HG03575 (cell line): Measurements from ENCODE around the gene C2CD4D.
"Not testable (repeated sequence)": the region's sequence is repeated elsewhere in the genome, so short reads cannot be mapped to it uniquely, and the experiment has no call there.

Source experiments
- ATAC-seq: cut with Tn5 transposase; IDR thresholded peaks from one replicate; pipeline ENCODE4 v1.9.1; 2021; ENCODE audit not compliant: unreplicated experiment, insufficient number of reproducible peaks, low FRiP score; ENCODE audit errors: extremely low read depth

C2CD4D gene

GRCh38 chr1:151839457-151840403 is at the start of gene C2CD4D:
C2CD4D (minus strand) TSS chr1:151839820; CDS start chr1:151838989, 831 bp downstream.
- no peak for ATAC-seq

DNA sequence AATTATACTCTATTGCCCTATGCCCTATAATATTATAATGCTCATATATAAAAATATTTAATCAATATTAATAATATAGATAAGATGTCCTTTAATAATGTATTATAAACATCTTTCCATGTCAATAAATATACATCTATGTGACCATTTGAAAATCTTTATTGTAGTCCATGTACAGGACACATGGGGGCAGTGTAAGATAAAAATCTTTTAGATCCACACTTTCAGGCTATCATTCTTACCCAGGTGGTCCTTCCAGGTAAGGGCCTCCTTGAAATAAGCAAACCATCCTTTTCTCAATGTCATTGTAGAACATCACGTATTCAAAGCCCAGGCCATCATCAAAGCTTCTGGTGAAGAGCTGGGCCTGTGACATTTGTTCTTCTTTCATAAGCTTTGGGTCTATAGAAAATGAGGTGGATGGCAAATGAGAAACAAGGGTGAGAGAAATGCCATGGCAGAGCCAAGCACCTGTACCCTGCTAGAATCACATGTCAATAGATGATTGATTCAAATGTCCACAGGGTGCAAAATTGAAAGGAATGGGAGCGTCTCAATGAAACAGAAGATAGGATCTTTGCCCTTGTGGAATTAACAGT is 49.5 kb upstream of the C2CD4D start:
- ATAC-seq, result no peak

- no peak for ATAC-seq
Observed at GRCh38 chr1:151887028-151887427, 47.4 kb upstream of the C2CD4D start.

- ATAC-seq, result no peak
Observed at GRCh38 chr1:151885479-151885878, 45.9 kb upstream of the C2CD4D start.

DNA sequence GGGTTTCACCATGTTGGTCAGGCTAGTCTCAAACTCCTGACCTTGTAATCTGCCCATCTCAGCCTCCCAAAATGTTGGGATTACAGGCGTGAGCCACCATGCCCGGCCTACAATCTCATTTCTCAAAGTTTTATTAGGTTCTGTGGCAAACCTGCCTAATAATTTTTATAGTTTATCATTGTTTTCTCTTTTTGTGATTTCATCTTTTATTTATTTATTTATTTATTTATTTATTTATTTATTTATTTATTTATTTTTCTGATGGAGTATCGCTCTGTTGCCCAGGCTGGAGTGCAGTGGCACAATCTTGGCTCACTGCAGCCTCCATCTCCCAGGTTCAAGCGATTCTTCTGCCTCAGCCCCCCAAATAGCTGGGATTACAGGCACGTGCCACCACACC is 45.3 kb upstream of the C2CD4D start:
- not testable (repeated sequence) for ATAC-seq

DNA sequence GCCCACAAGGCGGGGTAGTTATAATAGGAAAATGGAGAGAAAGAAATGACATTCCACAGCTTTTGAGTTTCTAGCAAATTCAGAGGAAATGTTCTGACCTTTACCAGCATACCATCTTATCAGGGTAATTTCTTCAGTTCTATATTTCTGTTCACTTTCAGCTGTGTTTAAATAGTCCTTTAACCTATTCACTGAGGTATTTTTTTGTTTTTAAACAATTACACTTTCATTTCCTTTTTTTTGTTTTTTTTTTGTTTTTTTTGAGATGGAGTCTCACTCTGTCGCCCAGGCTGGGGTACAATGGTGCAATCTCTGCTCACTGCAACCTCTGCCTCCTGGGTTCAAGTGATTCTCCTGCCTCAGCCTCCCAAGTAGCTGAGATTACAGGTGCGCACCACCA is 44.8 kb upstream of the C2CD4D start:
- ATAC-seq, result not testable (repeated sequence)

DNA sequence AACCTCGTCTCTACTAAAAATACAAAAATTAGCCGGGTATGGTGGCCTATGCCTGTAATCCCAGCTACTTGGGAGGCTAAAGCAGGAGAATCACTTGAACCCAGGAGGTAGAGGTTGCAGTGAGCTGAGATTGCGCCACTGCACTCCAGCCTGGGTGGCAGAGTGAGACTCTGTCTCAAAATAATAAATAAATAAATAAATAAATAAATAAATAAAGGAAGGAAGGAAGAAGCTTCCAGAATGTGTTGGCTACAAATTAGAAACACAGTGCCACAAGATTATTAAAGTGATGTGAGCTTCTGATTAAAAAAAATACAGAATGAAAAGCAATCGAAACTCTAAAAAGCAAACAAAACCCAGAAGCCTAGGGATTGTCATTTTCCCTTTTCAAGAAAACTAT is 44.3 kb upstream of the C2CD4D start:
- ATAC-seq, result not testable (repeated sequence)

DNA sequence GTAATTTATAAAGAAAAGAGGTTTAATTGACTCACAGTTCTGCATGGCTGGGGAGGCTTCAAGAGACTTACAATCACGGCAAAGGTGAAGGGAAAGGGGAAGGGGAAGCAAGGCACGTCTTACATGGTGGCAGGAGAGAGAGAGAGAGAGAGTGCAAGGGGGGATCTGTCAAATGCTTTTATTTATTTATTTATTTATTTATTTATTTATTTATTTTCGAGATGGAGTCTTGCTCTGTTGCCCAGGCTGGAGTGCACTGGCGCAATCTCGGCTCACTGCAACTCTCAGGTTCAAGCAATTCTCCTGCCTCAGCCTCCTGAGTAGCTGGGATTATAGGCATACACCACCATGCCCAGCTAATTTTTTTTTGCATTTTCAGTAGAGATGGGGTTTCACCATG is 43.3 kb upstream of the C2CD4D start:
- not testable (repeated sequence) for ATAC-seq

- no peak for ATAC-seq
Observed at GRCh38 chr1:151882466-151882865, 42.8 kb upstream of the C2CD4D start.

DNA sequence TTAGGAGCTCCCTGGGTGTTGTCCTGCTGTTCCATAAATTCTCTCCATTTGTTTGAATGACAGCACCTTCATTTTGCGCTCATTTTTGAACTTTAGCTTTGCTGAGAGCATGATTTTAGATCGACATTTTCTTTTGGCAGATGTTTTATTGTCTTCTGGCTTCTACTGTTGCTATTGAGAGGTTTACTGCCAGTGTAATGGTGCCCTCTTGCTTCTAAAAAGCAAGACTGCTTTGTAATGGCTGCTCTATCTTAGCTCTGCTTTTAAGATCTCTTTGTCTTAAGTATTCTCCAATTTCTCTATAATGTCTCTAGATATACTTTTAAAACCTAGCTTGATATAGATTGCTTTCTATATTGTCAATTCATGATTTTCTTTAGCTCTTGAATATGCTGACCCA is 41.9 kb upstream of the C2CD4D start:
- ATAC-seq, result no peak

- ATAC-seq, result no peak
Observed at GRCh38 chr1:151875419-151876097, 35.9 kb upstream of the C2CD4D start.

DNA sequence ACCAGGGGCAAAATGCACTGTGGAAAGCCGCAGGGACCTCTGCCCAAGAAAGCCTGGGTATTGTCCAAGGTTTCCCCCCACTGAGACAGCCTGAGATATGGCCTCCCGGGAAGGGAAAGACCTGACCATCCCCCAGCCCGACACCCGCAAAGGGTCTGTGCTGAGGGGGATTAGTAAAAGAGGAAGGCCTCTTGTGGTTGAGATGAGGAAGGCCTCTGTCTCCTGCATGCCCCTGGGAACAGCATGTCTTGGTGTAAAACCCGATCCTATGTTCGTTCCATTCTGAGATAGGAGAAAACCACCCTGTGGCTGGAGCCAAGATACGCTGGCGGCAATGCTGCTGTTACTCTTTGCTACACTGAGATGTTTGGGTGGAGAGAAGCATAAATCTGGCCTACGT is 33.2 kb upstream of the C2CD4D start:
- ATAC-seq, result not testable (repeated sequence)

DNA sequence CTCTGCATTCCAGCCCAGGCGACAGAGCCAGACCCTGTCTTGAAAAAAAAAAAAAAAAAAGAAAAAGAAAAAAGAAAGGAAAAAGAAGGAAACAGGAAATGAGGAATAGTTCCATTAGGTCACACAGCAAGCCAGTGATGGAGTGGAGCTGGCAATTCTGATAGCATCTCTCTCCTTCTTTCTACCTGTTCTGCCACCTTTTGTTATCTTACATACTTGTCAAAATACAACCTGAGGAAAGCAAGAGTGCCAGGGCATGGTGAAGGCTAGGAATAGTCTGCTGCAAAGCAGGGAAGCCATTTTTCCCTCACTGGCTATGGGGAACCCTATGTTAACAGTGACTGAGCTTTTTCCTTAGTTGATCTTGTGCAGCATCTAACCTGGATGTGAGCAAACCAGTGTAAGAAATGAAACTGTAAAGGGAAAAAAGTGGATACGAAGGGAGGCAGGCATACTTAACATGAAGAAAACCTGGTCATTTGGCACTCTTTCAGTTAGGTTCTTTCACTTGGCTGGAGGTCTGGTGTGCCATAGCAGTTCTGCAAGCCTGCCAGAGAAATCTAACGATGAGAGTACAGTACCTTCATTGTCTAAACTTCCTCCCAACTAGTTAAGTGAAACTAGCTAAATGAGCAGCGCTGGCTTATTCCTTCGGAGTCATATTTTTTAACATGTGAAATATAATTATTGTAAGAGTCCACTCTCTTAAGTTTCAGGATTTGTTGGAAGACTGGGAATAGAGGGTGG is 31.8 kb upstream of the C2CD4D start:
- no peak for ATAC-seq

GRCh38 chr1:151868486-151868885 is 28.9 kb upstream of the C2CD4D start:
- ATAC-seq, result no peak

DNA sequence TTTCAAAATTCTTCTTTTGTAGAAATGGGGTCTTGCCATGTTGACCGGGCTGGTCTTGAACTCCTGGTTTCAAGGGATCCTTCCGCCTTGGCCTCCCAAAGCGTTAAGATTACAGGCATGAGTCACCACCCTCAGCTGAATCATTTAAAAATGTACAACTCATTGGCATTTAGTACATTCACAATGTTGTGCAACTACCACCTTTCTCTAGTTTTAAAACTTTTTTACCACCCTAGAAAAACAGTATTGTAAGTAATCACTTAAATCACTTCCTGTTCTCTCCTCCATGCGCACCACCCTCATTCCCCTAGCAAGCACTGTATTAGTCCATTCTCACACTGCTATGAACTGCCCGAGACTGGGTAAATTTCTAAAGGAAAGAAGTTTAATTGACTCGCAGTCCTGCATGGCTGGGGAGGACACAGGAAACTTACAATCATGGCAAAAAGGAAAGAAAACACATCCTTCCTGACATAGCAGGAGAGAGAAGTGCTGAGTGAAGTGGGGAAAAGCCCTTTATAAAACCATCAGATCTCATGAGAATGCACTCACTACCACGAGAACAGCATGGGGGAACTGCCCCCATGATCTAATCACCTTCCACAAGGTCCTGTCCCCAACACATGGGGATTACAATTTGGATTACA is 28.3 kb upstream of the C2CD4D start:
- ATAC-seq, result no peak

DNA sequence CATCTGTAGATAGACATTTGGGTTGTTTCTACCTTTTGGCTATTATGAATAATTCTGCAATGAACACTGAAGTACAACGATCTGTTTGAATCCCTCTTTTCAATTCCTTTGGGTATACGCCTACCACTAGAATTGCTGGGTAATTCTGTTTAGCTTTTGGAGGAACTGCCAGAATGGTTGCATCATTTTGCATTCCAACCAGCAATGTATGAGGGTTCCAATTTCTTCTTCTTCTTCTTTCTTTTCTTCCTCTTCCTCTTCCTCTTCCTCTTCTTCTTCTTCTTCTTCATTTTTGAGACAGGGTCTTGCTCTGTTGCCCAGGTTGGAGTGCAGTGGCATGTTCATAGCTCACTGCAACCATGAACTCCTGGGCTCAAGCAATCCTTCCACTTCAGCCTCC is 27.7 kb upstream of the C2CD4D start:
- no peak for ATAC-seq

GRCh38 chr1:151864411-151864810 is 24.8 kb upstream of the C2CD4D start:
- ATAC-seq, result no peak

DNA sequence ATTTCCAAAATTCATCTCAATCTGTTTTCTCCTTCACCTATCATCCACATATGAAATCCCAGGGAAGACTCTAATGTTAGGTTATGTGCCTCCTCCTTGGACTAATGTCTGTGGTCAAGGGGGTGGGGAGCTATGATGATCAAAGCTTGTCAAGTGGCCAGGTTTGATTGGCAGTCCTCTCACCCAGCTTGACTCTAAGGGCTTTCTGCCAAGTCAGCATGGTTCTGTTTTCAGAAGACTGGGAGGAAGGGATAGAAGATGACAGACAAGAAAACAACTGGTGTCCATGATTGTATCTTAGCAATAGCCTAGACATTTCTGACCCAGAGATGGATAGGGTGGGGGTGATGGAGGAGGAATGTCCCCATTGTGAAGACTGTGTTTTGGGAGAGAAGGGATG is 23.0 kb upstream of the C2CD4D start:
- no peak for ATAC-seq
